ENCODE data around the gene B4GALT6.

- no peak for TF ChIP-seq CTCF (conservative IDR thresholded peaks at IDR 0.05; ENCODE audit: low read depth, low read length)
- TF ChIP-seq EZH2 (IDR thresholded peaks at IDR 0.05; ENCODE audit: low read length, unreplicated experiment), result no peak
Observed at GRCh38 chr18:31649978-31650719, 34.2 kb downstream of the B4GALT6 start.

All from PC-3 (cell line).